ENCODE measurements around the gene TM7SF3.
A peak's percentile ranks its signal among the peaks of the same experiment; 100 is the strongest.

Gene TM7SF3

DNA sequence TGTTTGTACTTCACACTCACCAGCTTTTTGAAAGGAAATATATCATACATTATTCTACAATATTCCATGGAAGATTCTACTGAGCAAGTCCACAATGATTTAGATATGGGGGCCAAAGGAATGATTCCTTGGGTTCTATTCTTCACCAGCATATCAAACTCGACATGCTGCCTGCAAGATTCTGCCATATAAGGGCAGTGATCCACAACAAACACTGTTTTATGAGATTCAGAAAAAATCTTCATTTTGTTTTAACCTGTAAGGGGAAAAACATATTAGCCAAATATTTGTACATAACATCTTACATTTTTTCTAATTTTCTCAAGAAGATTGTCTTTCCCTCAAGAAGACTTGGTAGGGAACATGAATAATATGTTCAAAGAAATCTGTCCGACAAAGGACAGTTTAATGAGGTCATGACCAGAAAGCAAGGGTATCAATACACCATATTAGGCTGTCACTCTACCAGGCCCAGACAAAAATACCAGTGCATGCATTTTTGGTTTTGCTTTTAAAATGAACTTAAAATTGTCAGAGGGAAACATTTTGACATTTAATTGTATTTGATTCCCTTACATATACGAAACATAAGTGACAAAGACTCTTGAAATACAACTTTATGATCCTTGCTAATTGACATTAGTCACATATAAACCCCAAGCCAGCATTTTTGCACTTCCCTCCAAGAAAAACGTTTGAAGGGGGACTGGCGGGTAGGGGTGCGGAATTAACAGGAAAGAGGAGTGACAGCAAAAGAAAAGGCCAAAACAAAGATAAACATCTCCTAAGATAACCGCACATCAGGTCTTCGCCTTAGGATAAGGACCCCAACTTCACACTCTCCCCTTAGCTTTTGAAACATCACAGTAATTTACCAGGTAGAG lies 77.4 kb downstream of the TM7SF3 start:
- H3K27ac ChIP-seq (ENCODE audit: low read depth, low read length): peak overlapping the region; percentile 48

DNA sequence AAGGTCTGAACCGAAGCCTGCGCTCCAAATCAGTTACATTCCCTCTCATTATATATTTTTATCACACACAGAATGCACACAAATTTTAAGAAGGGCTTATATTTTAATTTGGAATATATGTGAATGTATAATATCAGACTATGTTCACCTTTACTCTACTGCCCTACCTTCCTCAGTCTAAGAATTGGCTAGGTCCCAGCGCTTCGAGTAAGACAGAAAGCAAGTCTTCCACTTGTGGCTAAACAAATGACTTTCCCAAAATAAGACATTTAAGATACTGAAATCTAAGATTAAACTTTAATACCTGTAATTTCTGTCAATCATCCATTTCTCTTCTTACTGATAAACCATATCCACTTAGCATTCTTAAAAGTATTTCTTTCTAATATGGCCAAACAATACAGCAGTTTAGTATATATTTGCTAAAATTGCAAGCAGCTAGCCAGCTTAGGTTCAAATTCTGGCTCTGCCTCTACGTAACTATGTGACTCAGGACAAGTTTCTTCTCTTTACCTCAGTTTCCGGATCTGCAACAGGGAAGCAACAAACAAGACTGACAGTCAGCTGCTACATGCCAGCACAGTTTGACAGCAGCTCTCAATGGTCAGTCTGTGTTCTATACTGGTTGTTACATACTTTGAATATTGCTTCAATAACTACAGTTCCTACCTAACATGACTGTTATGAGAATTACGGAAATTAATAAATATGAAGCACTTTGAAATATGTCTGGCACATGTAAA lies 78.4 kb downstream of the TM7SF3 start:
- no peak overlapping the region for H3K27ac ChIP-seq (ENCODE audit: low read depth, low read length)

More for the DNA sequence above, 77.4 kb downstream of the TM7SF3 start:
- Histone ChIP-seq H3K4me1 (ENCODE audit: control insufficient read depth, insufficient read depth, low read length) (peaks cover 16% of the 10 kb centered on the region), H3K36me3 (ENCODE audit: control insufficient read depth, insufficient read depth, low read length) (no peaks in the 10 kb centered on the region), H3K4me3 (ENCODE audit: low read length) (peak overlapping the region; percentile 100), H3K9ac (ENCODE audit: low read length) (no peak overlapping the region), H3K27me3 (ENCODE audit: control insufficient read depth, insufficient read depth, low read length) (no peaks in the 10 kb centered on the region)

DNA sequence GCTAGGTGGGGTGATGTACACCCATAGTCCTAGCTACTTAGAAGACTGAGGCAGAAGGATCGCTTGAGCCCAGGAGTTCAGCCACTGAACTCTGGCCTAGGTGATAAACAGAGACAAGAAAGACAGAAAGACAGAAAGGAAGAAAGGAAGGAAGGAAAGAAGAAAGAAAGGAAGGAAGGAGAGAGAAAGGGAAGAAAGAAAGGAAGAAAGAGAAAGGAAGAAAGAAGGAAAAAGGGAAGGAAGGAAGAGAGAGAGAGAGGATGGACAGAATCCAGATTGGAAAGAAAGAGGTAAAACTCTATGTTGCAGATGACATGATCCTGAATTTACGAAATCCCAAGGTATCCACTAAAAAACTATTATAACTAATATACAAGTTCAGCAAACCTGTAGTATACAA lies 84.6 kb downstream of the TM7SF3 start:
- H3K4me1 ChIP-seq (ENCODE audit: control insufficient read depth, insufficient read depth, low read length): no peaks in the 10 kb centered on the region

More for the DNA sequence above, 78.4 kb downstream of the TM7SF3 start:
- H3K36me3 ChIP-seq (ENCODE audit: control insufficient read depth, insufficient read depth, low read length): no peaks in the 10 kb centered on the region
- no peaks in the 10 kb centered on the region for H3K27me3 ChIP-seq (ENCODE audit: control insufficient read depth, insufficient read depth, low read length)
- H3K9ac ChIP-seq (ENCODE audit: low read length): no peak overlapping the region
- no peak overlapping the region for H3K4me3 ChIP-seq (ENCODE audit: low read length)
- peaks cover 16% of the 10 kb centered on the region for H3K4me1 ChIP-seq (ENCODE audit: control insufficient read depth, insufficient read depth, low read length)

DNA sequence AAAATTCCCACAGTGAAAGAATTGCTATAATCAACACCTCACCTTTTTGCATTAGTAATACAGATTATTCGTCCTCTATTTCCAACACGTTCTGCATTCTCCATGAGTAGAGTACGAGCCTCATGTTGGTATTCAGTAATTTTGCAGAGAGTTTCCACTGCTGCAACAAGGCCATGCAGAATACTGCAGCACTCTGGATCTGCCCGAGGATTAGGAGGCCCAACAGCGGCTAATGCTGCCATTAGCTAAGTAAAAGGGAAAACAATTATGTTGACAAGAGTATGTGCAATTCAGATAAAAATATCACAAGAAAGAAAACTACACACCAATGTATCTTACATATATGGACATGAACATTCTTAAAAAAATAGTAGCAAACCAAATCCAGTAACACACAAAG lies 85.5 kb downstream of the TM7SF3 start:
- H3K4me1 ChIP-seq (ENCODE audit: control insufficient read depth, insufficient read depth, low read length): no peaks in the 10 kb centered on the region
- H3K9ac ChIP-seq (ENCODE audit: low read length): no peak overlapping the region
- H3K27me3 ChIP-seq (ENCODE audit: control insufficient read depth, insufficient read depth, low read length): no peaks in the 10 kb centered on the region
- H3K27ac ChIP-seq (ENCODE audit: low read depth, low read length): no peak overlapping the region
- H3K4me3 ChIP-seq (ENCODE audit: low read length): no peak overlapping the region
- H3K36me3 ChIP-seq (ENCODE audit: control insufficient read depth, insufficient read depth, low read length): peaks cover 7% of the 10 kb centered on the region

More for the DNA sequence above, 84.6 kb downstream of the TM7SF3 start:
- Histone ChIP-seq H3K9ac (ENCODE audit: low read length) (no peak overlapping the region), H3K36me3 (ENCODE audit: control insufficient read depth, insufficient read depth, low read length) (peaks cover 7% of the 10 kb centered on the region), H3K27me3 (ENCODE audit: control insufficient read depth, insufficient read depth, low read length) (no peaks in the 10 kb centered on the region), H3K27ac (ENCODE audit: low read depth, low read length) (no peak overlapping the region), H3K4me3 (ENCODE audit: low read length) (no peak overlapping the region)
